Measurements from ENCODE around the gene ZNF207. TPM values are rescaled to one million over a fixed set of nuclear protein-coding genes. Genes with fewer than 3 reads are reported as not detected.
A peak's percentile ranks its signal among the peaks of the same experiment; 100 is the strongest.

The ZNF207 gene
- total RNA-seq, 1 experiment from 2014 or later = 223 TPM

DNA sequence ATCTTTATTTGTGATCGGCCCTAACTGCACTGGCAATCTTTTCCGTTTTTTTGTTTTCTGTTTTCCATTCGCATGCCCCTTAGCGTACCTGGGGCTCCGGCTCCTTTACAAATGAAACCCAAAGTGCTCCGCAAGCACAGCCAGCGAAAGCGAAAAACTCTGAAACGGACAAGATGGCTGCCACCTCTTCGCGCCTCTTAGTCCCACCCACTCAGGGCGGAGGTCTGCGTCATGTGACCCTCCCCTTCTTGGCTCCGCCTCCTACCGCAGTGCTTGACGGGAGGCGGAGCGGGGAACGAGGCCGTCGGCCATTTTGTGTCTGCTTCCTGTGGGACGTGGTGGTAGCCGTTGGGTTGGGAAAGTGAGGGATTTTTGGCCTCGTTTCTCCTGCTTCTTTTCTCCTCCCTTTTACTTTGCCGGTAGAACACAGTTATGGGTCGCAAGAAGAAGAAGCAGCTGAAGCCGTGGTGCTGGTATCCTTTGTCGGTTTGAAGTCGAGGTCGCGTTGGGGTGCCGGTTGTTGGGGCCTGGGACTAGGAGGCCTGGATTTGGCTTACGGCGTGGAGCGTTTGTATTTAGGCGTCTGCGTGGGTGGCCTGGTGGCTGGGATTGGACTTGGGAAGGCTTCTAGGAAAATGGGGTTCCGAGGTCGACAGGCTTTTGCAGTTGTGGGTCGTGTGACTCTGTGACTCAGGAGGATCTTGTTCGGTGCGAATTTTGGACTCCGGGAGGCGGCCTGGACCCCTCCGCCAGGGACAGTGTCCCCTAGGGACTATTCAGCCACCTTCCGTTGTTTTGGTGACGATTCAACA is at the start of gene ZNF207 (continued):
- TF ChIP-seq SMAD4 (CRISPR knock-in tag; IDR thresholded peaks at IDR 0.05) (no peak), NR1H2 (CRISPR knock-in tag; IDR thresholded peaks at IDR 0.05) (no peak), ZNF423 (CRISPR knock-in tag; IDR thresholded peaks at IDR 0.05) (no peak), KAT7 (CRISPR knock-in tag; IDR thresholded peaks at IDR 0.05; ENCODE audit: borderline replicate concordance) (no peak), HMGA2 (CRISPR knock-in tag; IDR thresholded peaks at IDR 0.05) (no peak), JAZF1 (CRISPR knock-in tag; IDR thresholded peaks at IDR 0.05) (no peak), ATF1 (CRISPR knock-in tag; IDR thresholded peaks at IDR 0.05) (no peak), SP1 (CRISPR knock-in tag; conservative IDR thresholded peaks at IDR 0.05) (peak; percentile 96), PRRX2 (CRISPR knock-in tag; IDR thresholded peaks at IDR 0.05) (no peak), TEAD4 (CRISPR knock-in tag; IDR thresholded peaks at IDR 0.05) (0 out of 2 replicates have a peak, but pooled peaks have one; percentile 8), FOXJ3 (CRISPR knock-in tag; IDR thresholded peaks at IDR 0.05; ENCODE audit: borderline replicate concordance) (0 out of 2 replicates have a peak, but pooled peaks have one; percentile 27), CREB1 (CRISPR knock-in tag; IDR thresholded peaks at IDR 0.05) (no peak)
- TF ChIP-seq, protein P1, sequence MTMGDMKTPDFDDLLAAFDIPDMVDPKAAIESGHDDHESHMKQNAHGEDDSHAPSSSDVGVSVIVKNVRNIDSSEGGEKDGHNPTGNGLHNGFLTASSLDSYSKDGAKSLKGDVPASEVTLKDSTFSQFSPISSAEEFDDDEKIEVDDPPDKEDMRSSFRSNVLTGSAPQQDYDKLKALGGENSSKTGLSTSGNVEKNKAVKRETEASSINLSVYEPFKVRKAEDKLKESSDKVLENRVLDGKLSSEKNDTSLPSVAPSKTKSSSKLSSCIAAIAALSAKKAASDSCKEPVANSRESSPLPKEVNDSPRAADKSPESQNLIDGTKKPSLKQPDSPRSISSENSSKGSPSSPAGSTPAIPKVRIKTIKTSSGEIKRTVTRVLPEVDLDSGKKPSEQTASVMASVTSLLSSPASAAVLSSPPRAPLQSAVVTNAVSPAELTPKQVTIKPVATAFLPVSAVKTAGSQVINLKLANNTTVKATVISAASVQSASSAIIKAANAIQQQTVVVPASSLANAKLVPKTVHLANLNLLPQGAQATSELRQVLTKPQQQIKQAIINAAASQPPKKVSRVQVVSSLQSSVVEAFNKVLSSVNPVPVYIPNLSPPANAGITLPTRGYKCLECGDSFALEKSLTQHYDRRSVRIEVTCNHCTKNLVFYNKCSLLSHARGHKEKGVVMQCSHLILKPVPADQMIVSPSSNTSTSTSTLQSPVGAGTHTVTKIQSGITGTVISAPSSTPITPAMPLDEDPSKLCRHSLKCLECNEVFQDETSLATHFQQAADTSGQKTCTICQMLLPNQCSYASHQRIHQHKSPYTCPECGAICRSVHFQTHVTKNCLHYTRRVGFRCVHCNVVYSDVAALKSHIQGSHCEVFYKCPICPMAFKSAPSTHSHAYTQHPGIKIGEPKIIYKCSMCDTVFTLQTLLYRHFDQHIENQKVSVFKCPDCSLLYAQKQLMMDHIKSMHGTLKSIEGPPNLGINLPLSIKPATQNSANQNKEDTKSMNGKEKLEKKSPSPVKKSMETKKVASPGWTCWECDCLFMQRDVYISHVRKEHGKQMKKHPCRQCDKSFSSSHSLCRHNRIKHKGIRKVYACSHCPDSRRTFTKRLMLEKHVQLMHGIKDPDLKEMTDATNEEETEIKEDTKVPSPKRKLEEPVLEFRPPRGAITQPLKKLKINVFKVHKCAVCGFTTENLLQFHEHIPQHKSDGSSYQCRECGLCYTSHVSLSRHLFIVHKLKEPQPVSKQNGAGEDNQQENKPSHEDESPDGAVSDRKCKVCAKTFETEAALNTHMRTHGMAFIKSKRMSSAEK (CRISPR knock-in tag; IDR thresholded peaks at IDR 0.05; ENCODE audit: borderline replicate concordance) = no peak
- TF ChIP-seq, protein P2, sequence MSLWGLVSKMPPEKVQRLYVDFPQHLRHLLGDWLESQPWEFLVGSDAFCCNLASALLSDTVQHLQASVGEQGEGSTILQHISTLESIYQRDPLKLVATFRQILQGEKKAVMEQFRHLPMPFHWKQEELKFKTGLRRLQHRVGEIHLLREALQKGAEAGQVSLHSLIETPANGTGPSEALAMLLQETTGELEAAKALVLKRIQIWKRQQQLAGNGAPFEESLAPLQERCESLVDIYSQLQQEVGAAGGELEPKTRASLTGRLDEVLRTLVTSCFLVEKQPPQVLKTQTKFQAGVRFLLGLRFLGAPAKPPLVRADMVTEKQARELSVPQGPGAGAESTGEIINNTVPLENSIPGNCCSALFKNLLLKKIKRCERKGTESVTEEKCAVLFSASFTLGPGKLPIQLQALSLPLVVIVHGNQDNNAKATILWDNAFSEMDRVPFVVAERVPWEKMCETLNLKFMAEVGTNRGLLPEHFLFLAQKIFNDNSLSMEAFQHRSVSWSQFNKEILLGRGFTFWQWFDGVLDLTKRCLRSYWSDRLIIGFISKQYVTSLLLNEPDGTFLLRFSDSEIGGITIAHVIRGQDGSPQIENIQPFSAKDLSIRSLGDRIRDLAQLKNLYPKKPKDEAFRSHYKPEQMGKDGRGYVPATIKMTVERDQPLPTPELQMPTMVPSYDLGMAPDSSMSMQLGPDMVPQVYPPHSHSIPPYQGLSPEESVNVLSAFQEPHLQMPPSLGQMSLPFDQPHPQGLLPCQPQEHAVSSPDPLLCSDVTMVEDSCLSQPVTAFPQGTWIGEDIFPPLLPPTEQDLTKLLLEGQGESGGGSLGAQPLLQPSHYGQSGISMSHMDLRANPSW (CRISPR knock-in tag; conservative IDR thresholded peaks at IDR 0.05; ENCODE audit: low read depth) = no peak
- TF ChIP-seq, protein P3, sequence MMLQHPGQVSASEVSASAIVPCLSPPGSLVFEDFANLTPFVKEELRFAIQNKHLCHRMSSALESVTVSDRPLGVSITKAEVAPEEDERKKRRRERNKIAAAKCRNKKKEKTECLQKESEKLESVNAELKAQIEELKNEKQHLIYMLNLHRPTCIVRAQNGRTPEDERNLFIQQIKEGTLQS (CRISPR knock-in tag; conservative IDR thresholded peaks at IDR 0.05) = no peak
- TF ChIP-seq, protein P4, sequence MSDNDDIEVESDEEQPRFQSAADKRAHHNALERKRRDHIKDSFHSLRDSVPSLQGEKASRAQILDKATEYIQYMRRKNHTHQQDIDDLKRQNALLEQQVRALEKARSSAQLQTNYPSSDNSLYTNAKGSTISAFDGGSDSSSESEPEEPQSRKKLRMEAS (CRISPR knock-in tag; IDR thresholded peaks at IDR 0.05) = peak; percentile 74; the same call in 1 of the 2 replicates
- TF ChIP-seq, protein P5, sequence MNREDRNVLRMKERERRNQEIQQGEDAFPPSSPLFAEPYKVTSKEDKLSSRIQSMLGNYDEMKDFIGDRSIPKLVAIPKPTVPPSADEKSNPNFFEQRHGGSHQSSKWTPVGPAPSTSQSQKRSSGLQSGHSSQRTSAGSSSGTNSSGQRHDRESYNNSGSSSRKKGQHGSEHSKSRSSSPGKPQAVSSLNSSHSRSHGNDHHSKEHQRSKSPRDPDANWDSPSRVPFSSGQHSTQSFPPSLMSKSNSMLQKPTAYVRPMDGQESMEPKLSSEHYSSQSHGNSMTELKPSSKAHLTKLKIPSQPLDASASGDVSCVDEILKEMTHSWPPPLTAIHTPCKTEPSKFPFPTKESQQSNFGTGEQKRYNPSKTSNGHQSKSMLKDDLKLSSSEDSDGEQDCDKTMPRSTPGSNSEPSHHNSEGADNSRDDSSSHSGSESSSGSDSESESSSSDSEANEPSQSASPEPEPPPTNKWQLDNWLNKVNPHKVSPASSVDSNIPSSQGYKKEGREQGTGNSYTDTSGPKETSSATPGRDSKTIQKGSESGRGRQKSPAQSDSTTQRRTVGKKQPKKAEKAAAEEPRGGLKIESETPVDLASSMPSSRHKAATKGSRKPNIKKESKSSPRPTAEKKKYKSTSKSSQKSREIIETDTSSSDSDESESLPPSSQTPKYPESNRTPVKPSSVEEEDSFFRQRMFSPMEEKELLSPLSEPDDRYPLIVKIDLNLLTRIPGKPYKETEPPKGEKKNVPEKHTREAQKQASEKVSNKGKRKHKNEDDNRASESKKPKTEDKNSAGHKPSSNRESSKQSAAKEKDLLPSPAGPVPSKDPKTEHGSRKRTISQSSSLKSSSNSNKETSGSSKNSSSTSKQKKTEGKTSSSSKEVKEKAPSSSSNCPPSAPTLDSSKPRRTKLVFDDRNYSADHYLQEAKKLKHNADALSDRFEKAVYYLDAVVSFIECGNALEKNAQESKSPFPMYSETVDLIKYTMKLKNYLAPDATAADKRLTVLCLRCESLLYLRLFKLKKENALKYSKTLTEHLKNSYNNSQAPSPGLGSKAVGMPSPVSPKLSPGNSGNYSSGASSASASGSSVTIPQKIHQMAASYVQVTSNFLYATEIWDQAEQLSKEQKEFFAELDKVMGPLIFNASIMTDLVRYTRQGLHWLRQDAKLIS (CRISPR knock-in tag; IDR thresholded peaks at IDR 0.05; ENCODE audit: borderline replicate concordance) = no peak
- TF ChIP-seq, protein P6, sequence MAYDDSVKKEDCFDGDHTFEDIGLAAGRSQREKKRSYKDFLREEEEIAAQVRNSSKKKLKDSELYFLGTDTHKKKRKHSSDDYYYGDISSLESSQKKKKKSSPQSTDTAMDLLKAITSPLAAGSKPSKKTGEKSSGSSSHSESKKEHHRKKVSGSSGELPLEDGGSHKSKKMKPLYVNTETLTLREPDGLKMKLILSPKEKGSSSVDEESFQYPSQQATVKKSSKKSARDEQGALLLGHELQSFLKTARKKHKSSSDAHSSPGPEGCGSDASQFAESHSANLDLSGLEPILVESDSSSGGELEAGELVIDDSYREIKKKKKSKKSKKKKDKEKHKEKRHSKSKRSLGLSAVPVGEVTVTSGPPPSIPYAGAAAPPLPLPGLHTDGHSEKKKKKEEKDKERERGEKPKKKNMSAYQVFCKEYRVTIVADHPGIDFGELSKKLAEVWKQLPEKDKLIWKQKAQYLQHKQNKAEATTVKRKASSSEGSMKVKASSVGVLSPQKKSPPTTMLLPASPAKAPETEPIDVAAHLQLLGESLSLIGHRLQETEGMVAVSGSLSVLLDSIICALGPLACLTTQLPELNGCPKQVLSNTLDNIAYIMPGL (CRISPR knock-in tag; IDR thresholded peaks at IDR 0.05) = peak; percentile 82; the same call in 1 of the 2 replicates
- TF ChIP-seq, protein P7, sequence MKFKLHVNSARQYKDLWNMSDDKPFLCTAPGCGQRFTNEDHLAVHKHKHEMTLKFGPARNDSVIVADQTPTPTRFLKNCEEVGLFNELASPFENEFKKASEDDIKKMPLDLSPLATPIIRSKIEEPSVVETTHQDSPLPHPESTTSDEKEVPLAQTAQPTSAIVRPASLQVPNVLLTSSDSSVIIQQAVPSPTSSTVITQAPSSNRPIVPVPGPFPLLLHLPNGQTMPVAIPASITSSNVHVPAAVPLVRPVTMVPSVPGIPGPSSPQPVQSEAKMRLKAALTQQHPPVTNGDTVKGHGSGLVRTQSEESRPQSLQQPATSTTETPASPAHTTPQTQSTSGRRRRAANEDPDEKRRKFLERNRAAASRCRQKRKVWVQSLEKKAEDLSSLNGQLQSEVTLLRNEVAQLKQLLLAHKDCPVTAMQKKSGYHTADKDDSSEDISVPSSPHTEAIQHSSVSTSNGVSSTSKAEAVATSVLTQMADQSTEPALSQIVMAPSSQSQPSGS (CRISPR knock-in tag; IDR thresholded peaks at IDR 0.05; ENCODE audit: borderline replicate concordance, low read depth) = no peak
- TF ChIP-seq, protein P8, sequence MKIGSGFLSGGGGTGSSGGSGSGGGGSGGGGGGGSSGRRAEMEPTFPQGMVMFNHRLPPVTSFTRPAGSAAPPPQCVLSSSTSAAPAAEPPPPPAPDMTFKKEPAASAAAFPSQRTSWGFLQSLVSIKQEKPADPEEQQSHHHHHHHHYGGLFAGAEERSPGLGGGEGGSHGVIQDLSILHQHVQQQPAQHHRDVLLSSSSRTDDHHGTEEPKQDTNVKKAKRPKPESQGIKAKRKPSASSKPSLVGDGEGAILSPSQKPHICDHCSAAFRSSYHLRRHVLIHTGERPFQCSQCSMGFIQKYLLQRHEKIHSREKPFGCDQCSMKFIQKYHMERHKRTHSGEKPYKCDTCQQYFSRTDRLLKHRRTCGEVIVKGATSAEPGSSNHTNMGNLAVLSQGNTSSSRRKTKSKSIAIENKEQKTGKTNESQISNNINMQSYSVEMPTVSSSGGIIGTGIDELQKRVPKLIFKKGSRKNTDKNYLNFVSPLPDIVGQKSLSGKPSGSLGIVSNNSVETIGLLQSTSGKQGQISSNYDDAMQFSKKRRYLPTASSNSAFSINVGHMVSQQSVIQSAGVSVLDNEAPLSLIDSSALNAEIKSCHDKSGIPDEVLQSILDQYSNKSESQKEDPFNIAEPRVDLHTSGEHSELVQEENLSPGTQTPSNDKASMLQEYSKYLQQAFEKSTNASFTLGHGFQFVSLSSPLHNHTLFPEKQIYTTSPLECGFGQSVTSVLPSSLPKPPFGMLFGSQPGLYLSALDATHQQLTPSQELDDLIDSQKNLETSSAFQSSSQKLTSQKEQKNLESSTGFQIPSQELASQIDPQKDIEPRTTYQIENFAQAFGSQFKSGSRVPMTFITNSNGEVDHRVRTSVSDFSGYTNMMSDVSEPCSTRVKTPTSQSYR (CRISPR knock-in tag; IDR thresholded peaks at IDR 0.05) = no peak

All from WTC11 (cell line).